NK-92 (cell line): ENCODE measurements around the gene RCE1.

Experiments used
- DNase-seq: peaks from one replicate; lab custom pipeline; 2025; ENCODE audit not compliant: unreplicated experiment; lab: John Stamatoyannopoulos, UW

RCE1 gene

DNA sequence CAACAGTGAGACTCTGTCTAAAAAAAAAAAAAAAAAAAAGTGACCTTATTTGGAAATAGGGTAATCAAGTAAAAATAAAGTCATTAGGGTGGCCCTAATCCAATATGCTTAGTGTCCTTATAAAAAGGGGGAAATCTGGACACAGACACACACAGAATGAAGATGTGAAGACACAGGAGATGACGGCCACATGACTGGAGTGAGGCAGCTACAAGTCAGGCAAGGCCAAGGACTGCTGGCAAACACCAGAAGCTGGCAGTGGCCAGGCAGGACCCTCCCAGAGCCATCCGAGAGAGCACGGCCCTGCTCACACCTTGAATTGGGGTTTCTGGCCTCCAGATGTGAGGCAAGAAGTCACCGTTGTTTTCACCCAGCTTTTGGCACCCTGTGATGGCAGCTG, 42.2 kb downstream of the RCE1 start:
- no peak for DNase-seq

DNA sequence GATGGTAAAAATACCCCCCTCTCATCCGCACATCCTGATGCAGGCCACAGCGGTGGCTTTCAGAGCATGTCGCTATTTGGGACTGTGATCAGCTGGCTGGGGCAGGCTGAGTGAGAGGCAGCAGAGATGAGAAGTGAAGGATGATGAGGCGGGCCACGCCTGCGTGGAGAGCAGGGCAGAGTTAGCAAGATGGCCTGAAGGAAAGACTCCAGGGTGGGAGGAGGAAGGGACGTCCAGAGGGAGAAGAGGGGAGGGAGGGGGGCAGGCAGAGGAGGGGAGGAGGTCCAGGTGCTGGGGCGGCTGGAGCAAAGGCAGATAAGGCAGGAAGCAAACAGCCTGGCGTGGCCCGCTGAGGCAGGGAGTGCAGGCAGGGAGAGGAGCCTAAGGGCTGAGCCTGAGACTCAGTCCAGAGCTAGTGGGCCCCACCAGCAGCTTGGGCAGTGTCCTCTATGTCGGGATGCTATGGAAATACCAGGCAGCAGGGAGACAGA, 42.8 kb downstream of the RCE1 start:
- no peak for DNase-seq

DNA sequence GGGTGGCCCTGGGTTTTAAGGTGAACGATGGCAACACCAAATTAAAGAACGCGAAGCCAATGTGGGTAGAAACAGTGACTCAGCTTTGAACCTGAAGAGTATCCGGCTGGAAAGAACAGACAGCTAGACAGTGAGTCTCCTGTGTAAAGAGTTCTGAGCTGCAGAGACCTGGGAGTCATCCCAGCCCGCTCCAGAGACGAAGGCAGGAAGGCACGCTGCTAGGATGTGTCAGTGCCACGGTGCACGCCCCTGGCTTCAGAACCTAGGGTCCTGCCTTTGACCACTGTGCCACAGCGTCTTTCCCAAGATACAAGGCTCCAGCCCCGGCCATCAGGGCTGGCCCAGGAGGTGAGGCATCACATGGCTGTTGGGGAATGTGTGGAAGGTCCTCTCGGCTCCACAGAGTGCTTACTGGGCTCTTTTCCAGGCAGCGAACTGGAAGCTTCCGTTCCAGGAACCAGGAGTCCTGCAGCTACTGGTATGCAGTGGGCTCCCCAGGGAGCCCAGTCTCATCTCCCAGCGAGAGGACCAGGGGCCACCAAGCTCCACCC, 43.5 kb downstream of the RCE1 start:
- DNase-seq = no peak

- DNase-seq = no peak
These were observed 44.3 kb downstream of the RCE1 start for GRCh38 chr11:66887526-66887925.

DNA sequence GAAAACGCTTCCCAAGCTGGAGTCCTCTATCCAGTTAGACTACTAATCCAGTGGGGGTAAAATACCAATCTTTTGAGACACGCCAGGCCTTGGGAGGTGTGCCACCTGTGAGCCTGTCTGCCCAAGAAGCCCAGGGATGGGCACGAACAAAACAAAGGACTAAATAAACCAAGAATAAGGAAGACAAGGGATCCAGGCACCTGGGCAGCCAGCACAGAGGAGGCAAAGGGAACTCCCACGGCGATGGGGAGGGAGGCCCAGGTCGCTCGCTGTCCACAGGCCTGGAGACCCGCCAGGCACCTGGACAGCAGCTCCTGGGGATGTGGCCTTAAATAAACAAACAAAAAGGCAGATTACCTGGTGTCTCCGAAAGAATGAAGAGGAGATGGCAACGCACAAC, 45.0 kb downstream of the RCE1 start:
- DNase-seq = no peak

DNA sequence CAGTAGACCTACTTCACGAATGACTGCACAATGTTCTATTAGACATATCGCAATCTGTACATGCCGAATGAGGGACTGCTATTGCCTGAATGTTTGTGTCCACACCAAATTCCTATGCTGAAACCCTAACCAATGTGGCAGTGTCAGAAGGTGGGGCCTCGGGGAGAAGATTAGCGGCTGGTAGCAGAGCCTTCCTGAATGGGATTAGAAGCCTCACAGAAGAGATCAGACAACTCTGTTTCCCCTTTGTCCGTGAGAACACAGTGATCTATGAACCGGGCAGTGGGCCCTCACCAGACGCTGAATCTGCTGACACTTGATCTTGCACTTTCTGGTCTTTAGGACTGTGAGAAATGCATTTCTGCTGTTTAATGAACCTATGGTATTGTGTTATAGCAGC, 46.7 kb downstream of the RCE1 start:
- no peak for DNase-seq

DNA sequence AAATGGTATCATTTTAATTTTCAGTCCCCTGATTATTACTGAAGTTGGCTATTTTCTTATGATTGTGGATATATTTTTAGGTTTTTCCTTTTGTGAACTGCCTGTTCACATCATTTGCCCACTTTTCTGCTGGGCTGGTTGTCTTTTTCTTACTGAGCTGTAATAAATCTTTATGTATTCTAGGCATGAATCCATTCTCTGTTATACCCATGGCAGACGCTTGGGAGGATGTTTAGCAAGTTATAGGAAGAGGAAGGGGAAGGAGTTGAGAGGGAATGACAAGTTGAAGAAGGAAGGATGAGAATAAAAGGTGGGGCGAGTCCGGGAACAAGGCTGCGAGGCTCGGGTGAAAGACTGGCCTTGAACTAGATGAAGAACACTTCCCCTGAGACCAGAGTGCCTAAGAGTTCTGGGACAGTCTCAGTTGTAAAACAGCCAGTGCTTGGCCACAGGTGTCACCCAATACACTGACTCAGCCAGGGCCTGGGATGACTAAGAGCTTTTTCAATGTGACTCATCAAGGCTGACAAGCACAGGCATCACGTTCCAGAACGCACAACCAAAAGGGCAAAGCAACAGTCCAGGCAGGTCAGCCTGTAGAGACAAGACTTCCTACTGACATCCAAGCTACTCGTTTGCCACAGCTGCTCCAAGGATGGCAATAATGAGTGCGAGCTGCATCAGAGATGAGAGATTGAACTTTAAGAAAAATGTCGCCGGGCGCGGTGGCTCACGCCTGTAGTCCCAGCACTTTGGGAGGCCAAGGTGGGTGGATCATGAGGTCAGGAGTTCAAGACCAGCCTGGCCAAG, 48.8 kb downstream of the RCE1 start:
- no peak for DNase-seq

DNA sequence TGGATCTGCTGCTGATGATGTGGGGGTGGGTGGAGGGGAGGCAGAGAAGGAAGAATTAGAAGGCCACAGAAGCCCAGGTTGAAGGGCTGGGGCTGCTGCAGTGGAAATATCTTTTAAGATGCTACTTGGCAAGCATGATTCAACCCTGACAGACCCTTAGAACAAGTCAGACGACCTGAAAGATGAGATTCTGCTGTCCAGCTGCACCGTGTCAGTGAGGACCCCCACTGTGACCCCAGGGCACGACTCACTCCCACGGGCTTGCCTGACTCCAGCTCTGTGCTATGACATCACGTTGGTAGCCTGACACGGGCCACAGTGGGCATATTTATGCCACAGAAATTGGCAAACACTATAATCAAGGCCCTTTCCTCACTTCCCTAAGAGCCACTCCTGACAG, 49.7 kb downstream of the RCE1 start:
- DNase-seq = no peak

GRCh38 chr11:66894141-66894540, 50.9 kb downstream of the RCE1 start:
- DNase-seq = no peak
